Neuron (in vitro differentiated cells): Measurements from ENCODE around the gene CACNA1A.
A peak's percentile ranks its signal among the peaks of the same experiment; 100 is the strongest.

ENCODE experiments used
- H2AFZ ChIP-seq: one replicate; pipeline ENCODE4 v1.6.1; 2013; ENCODE audit warnings: low read depth, mild to moderate bottlenecking, inconsistent platforms, low read length, moderate library complexity
- H3K27me3 ChIP-seq: one replicate; pipeline ENCODE4 v1.6.1; 2013; ENCODE audit warnings: low read length; ENCODE audit not compliant: insufficient read depth
- H3K36me3 ChIP-seq: one replicate; pipeline ENCODE4 v1.6.1; 2013; ENCODE audit warnings: low read length; ENCODE audit not compliant: insufficient read depth
- H3K4me1 ChIP-seq: one replicate; pipeline ENCODE4 v1.6.1; 2013; ENCODE audit warnings: low read length; ENCODE audit not compliant: insufficient read depth
- H3K4me3 ChIP-seq: 2 replicates; pipeline ENCODE4 v1.5.1; 2013; ENCODE audit warnings: mild to moderate bottlenecking, low read length, moderate library complexity
- H3K9me3 ChIP-seq: one replicate; pipeline ENCODE4 v1.6.1; 2013; ENCODE audit warnings: low read length

Gene CACNA1A

GRCh38 chr19:13162724-13163608 is 343.3 kb downstream of the CACNA1A start:
- Histone ChIP-seq H3K4me3 (peak overlapping the region; percentile 47), H3K36me3 (no peaks in the 10 kb centered on the region), H3K4me1 (peaks cover 28% of the 10 kb centered on the region), H3K27me3 (no peaks in the 10 kb centered on the region), H2AFZ (peak overlapping the region; percentile 86), H3K9me3 (no peaks in the 10 kb centered on the region)

- no peaks in the 10 kb centered on the region for H3K27me3 ChIP-seq
- no peak overlapping the region for H2AFZ ChIP-seq
- no peaks in the 10 kb centered on the region for H3K36me3 ChIP-seq
- H3K9me3 ChIP-seq = no peaks in the 10 kb centered on the region
- H3K4me3 ChIP-seq = no peak overlapping the region
- H3K4me1 ChIP-seq = peaks cover 29% of the 10 kb centered on the region
Measured at GRCh38 chr19:13160557-13160956, 345.7 kb downstream of the CACNA1A start.

GRCh38 chr19:13159713-13160112 is 346.6 kb downstream of the CACNA1A start:
- Histone ChIP-seq H3K36me3 (no peaks in the 10 kb centered on the region), H3K4me1 (peaks cover 34% of the 10 kb centered on the region), H3K9me3 (no peaks in the 10 kb centered on the region), H3K27me3 (no peaks in the 10 kb centered on the region), H2AFZ (no peak overlapping the region), H3K4me3 (no peak overlapping the region)
